ENCODE results near the gene CDKAL1.

DNA sequence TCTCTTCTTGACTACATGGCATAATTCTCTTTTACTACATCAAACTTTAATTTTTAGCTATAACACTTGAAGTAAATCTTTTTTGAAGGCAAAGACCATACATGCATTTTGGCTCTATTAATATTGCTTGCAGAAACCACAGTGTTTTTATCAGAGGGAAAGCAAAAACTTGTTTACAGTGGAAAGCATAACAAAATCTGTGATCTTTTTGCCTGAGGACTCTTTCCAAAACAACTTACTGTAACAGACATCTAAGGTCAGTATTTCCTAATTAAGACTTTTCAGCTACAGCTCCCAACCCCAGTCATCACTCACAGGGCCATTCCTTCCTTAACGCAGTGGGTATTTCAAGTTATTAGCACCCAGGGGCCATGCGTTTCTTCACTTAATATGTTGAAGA, 274.7 kb downstream of the CDKAL1 start:
- TF ChIP-seq, protein P1, sequence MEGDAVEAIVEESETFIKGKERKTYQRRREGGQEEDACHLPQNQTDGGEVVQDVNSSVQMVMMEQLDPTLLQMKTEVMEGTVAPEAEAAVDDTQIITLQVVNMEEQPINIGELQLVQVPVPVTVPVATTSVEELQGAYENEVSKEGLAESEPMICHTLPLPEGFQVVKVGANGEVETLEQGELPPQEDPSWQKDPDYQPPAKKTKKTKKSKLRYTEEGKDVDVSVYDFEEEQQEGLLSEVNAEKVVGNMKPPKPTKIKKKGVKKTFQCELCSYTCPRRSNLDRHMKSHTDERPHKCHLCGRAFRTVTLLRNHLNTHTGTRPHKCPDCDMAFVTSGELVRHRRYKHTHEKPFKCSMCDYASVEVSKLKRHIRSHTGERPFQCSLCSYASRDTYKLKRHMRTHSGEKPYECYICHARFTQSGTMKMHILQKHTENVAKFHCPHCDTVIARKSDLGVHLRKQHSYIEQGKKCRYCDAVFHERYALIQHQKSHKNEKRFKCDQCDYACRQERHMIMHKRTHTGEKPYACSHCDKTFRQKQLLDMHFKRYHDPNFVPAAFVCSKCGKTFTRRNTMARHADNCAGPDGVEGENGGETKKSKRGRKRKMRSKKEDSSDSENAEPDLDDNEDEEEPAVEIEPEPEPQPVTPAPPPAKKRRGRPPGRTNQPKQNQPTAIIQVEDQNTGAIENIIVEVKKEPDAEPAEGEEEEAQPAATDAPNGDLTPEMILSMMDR (IDR thresholded peaks at IDR 0.05): no peak
- TF ChIP-seq POLR2AphosphoS5 (IDR thresholded peaks at IDR 0.05) (no peak), POLR2A (IDR thresholded peaks at IDR 0.05) (no peak)
